Calu3 (cell line): ENCODE measurements around the gene MCRS1. TPM values are rescaled to one million over a fixed set of nuclear protein-coding genes. Genes with fewer than 3 reads are reported as not detected.

Experiments
- BruUV-seq: library from RNA; stranded (reverse); fragments of 400-500 nt; replicated peaks from 2 replicates; lab custom pipeline; 2021; lab: Mats Ljungman, UMichigan
- CTCF ChIA-PET: fragments of 300-600 bp; sonication (Branson Sonifier 250); formaldehyde crosslinking; loops from one replicate; lab custom pipeline; 2022; ENCODE audit warnings: antibody characterized with exemption; lab: Charles Lee
- DNase-seq: peaks from one replicate; pipeline ENCODE4 v3.0.0; 2022
- H3K27ac Mint-ChIP-seq: one replicate; pipeline ENCODE4 v1.8.0; 2022; ENCODE audit warnings: mixed read lengths; ENCODE audit not compliant: unreplicated experiment
- H3K27me3 Mint-ChIP-seq: one replicate; pipeline ENCODE4 v1.8.0; 2022; ENCODE audit warnings: mixed read lengths; ENCODE audit not compliant: unreplicated experiment
- H3K36me3 Mint-ChIP-seq: one replicate; pipeline ENCODE4 v1.8.0; 2022; ENCODE audit warnings: mild to moderate bottlenecking, moderate library complexity, mixed read lengths; ENCODE audit not compliant: insufficient read depth, unreplicated experiment
- H3K4me1 Mint-ChIP-seq: one replicate; pipeline ENCODE4 v1.8.0; 2022; ENCODE audit warnings: mild to moderate bottlenecking, low read depth, mixed read lengths; ENCODE audit not compliant: unreplicated experiment
- H3K4me3 Mint-ChIP-seq: one replicate; pipeline ENCODE4 v1.8.0; 2022; ENCODE audit warnings: mild to moderate bottlenecking, low read depth, moderate library complexity, mixed read lengths; ENCODE audit not compliant: unreplicated experiment
- H3K9me3 Mint-ChIP-seq: one replicate; pipeline ENCODE4 v1.8.0; 2022; ENCODE audit warnings: low read depth, mixed read lengths; ENCODE audit not compliant: unreplicated experiment
- CTCF ChIP-seq: fragments of 200-600 bp; IDR thresholded peaks from one replicate; pipeline ENCODE4 v1.8.0; 2022; ENCODE audit warnings: antibody characterized with exemption; ENCODE audit not compliant: unreplicated experiment
- intact Hi-C: fragments of 100-400 bp; cut with micrococcal nuclease; formaldehyde crosslinking; loops from one replicate; pipeline ENCODE4 v1.10.0; 2022; ENCODE audit not compliant: unreplicated experiment
- total RNA-seq: library from RNA; stranded (reverse); gene quantifications from 2 replicates; pipeline ENCODE4 v1.2.3, GENCODE V29; 2022

MCRS1 gene
- total RNA-seq, 1 experiment from 2014 or later: 38.0 TPM

GRCh38 chr12:49583366-49584094 lies 15.6 kb upstream of the MCRS1 start:
- no peaks in the 10 kb centered on the region for H3K9me3 Mint-ChIP-seq
- peaks cover 5% of the 10 kb centered on the region for H3K36me3 Mint-ChIP-seq
- DNase-seq: no peak
- no peak for TF ChIP-seq CTCF
- no peaks in the 10 kb centered on the region for H3K27me3 Mint-ChIP-seq
- H3K4me1 Mint-ChIP-seq: no peaks in the 10 kb centered on the region
- CTCF ChIA-PET: no interaction called here
- BruUV-seq: no TSS peak
- H3K4me3 Mint-ChIP-seq: no peak overlapping the region
- no peak overlapping the region for H3K27ac Mint-ChIP-seq
- intact Hi-C loops: no loop called here

GRCh38 chr12:49582850-49583249 lies 14.9 kb upstream of the MCRS1 start:
- intact Hi-C loops: no loop called here
- CTCF ChIA-PET: no interaction called here
- H3K27me3 Mint-ChIP-seq: no peaks in the 10 kb centered on the region

GRCh38 chr12:49582201-49582600 lies 14.3 kb upstream of the MCRS1 start:
- no peaks in the 10 kb centered on the region for H3K27me3 Mint-ChIP-seq
- TF ChIP-seq CTCF: no peak
- BruUV-seq: no TSS peak
- CTCF ChIA-PET: no interaction called here
- H3K9me3 Mint-ChIP-seq: no peaks in the 10 kb centered on the region
- peaks cover 5% of the 10 kb centered on the region for H3K36me3 Mint-ChIP-seq
- no peak overlapping the region for H3K27ac Mint-ChIP-seq
- DNase-seq: no peak
- no peak overlapping the region for H3K4me3 Mint-ChIP-seq
- no peaks in the 10 kb centered on the region for H3K4me1 Mint-ChIP-seq
- intact Hi-C loops: no loop called here

More at GRCh38 chr12:49582850-49583249, 14.9 kb upstream of the MCRS1 start:
- Mint-ChIP-seq H3K4me1 (no peaks in the 10 kb centered on the region), H3K4me3 (no peak overlapping the region), H3K27ac (no peak overlapping the region), H3K36me3 (peaks cover 5% of the 10 kb centered on the region), H3K9me3 (no peaks in the 10 kb centered on the region)
- no peak for TF ChIP-seq CTCF
- DNase-seq: no peak
- BruUV-seq: no TSS peak

GRCh38 chr12:49580572-49581535 lies 12.9 kb upstream of the MCRS1 start:
- intact Hi-C loops: no loop called here
- H3K27me3 Mint-ChIP-seq: no peaks in the 10 kb centered on the region
- CTCF ChIA-PET: interaction anchor here (0.6 to 1.3 kb wide), 8 partner anchors 14 to 249 kb away, joined by 3 to 6 read pairs (median 4); partner anchors contain the start of gene SPATS2
- no peaks in the 10 kb centered on the region for H3K9me3 Mint-ChIP-seq
- no peak overlapping the region for H3K27ac Mint-ChIP-seq
- peak; percentile 66 for TF ChIP-seq CTCF
- peak; percentile 66 for DNase-seq
- no peaks in the 10 kb centered on the region for H3K4me1 Mint-ChIP-seq
- peaks cover 5% of the 10 kb centered on the region for H3K36me3 Mint-ChIP-seq
- no TSS peak for BruUV-seq
- H3K4me3 Mint-ChIP-seq: no peak overlapping the region
